H4 (cell line): Measurements from ENCODE around the gene PTCHD4. TPM values are rescaled to one million over a fixed set of nuclear protein-coding genes. Genes with fewer than 3 reads are reported as not detected.
"Not testable (repeated sequence)": the region's sequence is repeated elsewhere in the genome, so short reads cannot be mapped to it uniquely, and the experiment has no call there.

Experiments used
- DNase-seq: peaks from one replicate; pipeline ENCODE4 v3.0.0-alpha.2; 2015; ENCODE audit warnings: low spot score
- total RNA-seq: library from RNA; depleted of rRNA; stranded (reverse); fragments of >200 nt; shearing (Covaris generic); gene quantifications from 2 replicates; pipeline ENCODE4 v1.2.3, GENCODE V29; 2014; rRNA removed

Gene PTCHD4
- total RNA-seq = 3.9 and 4.7 TPM in 2 replicates

- DNase-seq = peak; percentile 88
These were observed at the start of gene PTCHD4 for GRCh38 chr6:48111143-48111506. Gene PTCHD4, minus strand, starts transcription at chr6:48111197. Its CDS starts 42,240 bp downstream, at chr6:48068957.

GRCh38 chr6:48151142-48151541, 40.1 kb upstream of the PTCHD4 start:
- peak; percentile 90 for DNase-seq

GRCh38 chr6:48150701-48151100, 39.7 kb upstream of the PTCHD4 start:
- peak; percentile 19 for DNase-seq

DNA sequence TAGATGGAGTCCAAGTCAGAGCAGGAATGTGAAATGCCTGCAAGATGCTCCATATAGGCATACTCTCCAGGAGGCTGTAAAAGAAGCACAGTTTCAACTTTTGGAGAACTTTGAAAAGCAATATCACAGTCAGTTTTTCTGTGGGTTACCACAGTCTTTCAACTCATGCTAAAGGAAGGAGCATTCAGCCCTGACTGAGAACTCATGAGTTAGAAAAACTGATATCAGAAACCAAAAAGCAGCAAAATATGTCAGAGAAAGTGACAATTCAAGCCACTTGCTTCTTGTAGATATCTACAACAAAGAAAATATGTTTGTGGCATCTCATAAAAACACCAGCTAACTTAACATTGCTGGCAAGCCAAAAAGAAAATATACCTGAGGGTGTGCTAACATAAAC, 36.1 kb upstream of the PTCHD4 start:
- DNase-seq = no peak

- no peak for DNase-seq
These were observed 33.0 kb upstream of the PTCHD4 start for GRCh38 chr6:48144021-48144420.

- no peak for DNase-seq
These were observed 31.0 kb upstream of the PTCHD4 start for GRCh38 chr6:48141975-48142374.

DNA sequence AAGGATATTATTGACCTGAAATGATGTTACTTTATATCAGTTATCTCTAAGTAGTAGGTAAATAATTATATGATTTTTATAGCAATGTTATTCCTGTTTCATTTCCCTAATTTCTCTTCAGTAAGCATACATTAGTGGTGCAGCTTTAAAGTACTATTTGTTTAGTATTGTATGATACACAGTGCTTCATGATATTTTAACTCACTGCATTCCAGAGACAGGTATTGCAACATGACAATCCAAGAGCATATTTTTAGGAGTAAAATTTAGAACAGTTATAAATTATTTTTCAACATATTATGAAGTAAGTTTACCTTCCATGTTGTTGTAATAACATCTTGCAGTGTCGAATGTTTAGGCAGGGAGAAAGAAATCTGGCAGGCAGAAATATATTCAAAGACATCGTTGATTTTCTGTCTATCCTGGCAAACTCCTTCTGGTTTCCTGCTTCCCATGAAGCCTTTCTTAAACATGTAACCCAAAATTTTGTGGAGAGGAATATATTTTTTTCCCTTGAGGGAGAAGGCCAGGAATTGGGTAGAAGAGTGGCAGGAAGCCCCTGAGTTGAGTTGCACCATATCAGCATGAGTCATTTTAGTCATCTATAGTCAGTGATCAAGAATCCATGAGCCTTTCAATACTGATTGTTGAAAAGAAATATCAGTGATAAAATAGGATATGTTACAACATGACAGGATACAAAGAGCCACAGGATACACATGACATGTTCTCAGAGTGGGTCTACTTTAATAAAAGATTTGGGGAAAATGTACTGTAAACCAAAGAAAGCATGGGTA, 29.0 kb upstream of the PTCHD4 start:
- no peak for DNase-seq

- peak; percentile 72 for DNase-seq
These were observed 25.9 kb upstream of the PTCHD4 start for GRCh38 chr6:48136856-48137255.

- peak; percentile 81 for DNase-seq
These were observed 24.5 kb upstream of the PTCHD4 start for GRCh38 chr6:48135323-48136084.

GRCh38 chr6:48134246-48134645, 23.2 kb upstream of the PTCHD4 start:
- DNase-seq = no peak

GRCh38 chr6:48123601-48124000, 12.6 kb upstream of the PTCHD4 start:
- no peak for DNase-seq

DNA sequence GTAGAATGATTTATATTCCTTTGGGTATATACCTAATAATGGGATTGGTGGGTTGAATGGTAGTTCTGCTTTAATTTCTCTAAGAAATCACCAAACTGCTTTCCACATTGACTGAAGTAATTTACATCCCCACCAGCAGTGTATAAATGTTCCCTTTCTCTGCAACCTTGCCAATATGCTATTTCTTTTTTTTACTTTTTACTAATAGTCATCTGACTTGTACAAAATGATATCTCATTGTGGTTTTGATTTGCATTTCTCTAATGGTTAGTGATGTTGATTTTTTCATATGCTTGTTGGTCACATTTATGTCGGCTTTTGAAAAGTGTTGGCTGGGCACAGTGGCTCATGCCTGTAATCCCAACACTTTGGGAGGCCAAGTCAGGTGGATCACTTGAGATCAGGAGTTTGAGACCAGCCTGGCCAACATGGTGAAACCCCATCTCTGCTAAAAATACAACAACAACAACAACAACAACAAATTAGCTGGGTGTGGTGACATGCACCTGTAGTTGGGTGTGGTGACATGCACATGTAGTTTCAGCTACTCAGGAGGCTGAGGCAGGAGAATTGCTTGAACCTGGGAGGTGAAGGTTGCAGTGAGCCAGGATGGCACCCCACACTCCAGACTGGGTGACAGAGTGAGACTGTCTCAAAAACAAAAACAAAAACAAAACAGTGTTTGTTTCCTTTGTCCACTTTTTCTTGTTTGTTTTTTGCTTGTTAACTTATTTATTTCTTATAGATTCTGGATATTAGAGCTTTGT, 11.2 kb upstream of the PTCHD4 start:
- not testable (repeated sequence) for DNase-seq

GRCh38 chr6:48116699-48117645, 6.0 kb upstream of the PTCHD4 start:
- DNase-seq = no peak

DNA sequence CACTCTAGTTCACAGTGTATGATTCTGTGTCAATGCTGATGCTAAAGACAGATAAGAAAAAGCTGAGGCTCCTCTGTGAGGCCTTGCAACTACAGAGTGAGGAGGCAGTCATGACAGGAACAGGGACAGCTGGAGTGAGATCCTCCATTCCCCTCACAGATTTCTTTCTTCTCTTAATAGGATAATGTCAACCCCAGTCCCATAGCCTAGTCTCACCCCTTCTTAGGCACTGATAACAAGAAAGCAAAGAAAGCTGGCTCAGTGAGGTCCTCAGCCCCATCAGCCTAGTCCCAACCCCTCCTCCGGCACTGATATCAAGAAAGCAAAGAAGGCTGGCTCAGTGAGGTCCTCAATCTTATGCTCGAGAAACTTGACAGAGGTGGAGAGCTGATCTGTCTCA, 2.1 kb upstream of the PTCHD4 start:
- DNase-seq = no peak

DNA sequence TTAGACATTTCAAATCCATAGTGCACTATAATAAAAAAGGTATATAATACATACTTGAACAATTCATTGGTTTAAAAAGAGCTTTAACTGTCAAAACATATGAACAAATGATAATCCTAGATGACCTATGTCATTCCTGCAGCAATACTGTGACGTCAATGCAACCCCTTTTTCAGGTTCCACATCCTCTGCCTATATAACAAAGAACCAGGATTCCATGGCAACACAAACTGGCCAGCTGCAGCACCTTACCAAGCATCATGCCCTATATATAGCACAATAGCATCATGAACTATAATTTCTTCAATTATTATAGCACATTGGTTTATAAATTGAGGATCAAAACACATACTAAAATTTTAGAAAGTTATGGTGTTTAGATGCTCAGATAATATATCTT, 578 bp upstream of the PTCHD4 start:
- no peak for DNase-seq

DNA sequence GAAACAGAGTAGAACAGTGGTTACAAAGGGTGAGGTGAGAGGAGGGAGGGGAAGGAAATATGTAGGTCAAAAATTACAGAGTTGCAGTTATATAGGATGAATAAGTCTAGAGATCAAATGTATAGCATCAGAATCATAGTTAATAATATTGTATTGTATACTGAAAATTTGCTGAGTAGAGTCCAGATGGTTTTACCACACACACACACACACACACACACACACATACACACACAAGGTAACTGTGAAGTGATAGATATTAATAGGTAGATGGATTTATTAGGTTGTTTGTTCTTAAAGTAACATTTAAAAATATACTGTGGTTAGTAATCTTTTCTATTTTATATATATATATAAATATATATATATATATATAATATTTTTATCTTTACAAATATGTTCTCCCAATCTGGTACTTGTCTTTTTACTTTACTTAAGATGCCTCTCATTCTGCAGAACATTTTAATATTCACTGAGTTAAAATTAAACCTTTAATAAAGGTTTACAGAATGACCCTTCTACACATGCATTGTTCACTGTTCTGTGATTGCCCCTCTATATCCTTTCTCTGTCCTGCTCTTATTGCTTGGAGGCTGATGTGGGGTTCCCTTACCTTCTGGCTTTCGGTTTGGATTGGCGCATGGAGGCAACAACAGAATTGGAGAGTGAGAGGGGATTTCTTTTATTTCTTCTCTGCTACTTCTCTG, 408 bp downstream of the PTCHD4 start:
- no peak for DNase-seq

DNA sequence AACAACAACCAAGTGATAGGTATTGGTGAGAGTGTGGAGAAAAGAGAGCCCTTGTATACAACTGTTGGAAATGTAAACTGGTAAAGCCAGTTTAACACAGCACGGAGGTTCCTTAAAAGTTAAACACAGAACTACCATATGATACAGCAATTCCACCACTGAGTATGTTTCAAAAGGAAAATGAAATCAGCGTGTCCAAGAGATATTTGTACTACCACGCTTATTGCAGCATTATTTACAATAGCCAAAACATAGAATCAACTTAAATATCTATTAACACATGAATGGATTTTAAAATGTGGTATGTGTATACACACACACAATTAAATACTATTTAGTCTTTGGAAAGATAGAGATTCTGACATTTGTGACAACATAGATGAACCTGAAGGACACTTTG, 1.1 kb downstream of the PTCHD4 start:
- DNase-seq = peak; percentile 53

DNA sequence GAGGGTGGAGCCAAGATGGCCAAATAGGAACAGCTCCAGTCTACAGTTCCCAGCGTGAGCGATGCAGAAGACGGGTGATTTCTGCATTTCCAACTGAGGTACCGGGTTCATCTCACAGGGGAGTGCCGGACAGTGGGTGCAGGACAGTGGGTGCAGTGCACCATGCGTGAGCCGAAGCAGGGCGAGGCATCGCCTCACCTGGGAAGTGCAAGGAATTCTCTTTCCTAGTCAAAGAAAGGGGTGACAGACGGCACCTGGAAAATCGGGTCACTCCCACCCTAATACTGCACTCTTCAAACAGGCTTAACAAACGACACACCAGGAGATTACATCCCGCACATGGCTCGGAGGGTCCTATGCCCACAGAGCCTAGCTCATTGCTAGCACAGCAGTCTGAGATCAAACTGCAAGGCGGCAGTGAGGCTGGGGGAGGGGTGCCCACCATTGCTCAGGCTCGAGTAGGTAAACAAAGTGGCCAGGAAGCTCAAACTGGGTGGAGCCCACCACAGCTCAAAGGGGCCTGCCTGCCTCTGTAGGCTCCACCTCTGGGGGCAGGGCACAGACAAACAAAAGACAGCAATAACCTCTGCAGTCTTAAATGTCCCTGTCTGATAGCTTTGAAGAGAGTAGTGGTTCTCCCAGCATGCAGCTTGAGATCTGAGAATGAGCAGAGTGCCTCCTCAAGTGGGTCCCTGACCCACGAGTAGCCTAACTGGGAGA, 8.4 kb downstream of the PTCHD4 start:
- DNase-seq = not testable (repeated sequence)

- no peak for DNase-seq
These were observed 9.7 kb downstream of the PTCHD4 start for GRCh38 chr6:48101290-48101689.

- DNase-seq = no peak
These were observed 10.5 kb downstream of the PTCHD4 start for GRCh38 chr6:48100588-48100895.
